ENCODE results near the gene VAMP3.

Gene VAMP3

DNA sequence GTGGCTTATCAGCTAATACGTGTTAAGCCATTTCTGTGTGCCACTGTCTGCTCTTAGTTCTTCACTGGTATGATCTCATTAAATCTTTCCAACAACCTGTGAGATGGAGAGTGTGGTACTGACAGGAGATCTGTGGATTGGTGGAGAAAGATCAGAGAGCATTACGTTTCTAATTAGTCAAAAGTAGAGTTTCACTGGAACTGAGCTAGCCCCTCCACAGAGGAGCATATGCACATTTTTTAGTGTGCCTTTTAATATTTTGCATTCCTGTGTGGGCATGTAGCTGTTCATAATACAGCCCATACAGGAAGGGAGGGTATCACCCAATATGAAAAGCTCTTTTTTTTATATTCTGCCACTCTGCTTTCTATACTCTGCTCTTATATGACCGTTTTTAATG is 50.2 kb downstream of the VAMP3 start:
- DNase-seq, result no peak

DNA sequence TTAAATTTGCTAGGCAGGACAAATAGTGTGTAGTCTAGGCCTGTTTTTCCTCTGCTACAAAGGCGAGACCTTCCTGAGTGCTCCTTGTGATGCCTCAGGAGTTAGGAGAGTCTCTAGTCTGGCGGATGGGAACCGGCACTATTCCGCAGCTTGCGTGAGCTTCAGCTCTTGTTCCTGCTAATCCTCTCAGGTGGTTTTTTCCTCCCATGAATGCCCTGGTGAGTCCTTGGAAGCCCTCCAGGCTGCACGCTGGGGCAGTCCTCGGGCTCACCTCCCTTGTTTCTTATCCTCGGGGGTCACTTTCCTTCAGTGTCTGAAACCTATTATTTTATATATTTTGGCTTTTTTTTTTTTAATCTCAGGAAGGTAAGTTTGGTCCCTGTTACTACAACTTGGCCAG is 53.6 kb downstream of the VAMP3 start:
- DNase-seq, result no peak

DNA sequence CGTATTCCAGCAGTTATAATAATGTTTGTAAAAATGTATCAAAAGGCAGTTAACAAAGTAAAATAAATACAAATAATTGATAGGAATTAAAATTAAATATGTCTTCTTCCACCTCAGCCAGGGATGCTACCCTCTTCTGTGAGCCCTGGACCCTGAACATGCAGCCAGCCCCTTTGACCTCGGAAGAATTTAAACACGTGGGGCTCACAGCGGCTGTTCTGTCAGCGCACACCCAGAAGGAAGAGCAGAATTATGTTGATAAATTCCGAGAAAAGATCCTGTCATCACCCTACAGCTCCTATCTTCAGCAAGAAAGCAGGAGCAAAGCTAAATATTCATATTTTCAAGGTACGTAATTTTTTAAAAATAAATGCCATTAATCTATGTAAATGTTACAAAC is 55.3 kb downstream of the VAMP3 start:
- DNase-seq, result no peak

DNA sequence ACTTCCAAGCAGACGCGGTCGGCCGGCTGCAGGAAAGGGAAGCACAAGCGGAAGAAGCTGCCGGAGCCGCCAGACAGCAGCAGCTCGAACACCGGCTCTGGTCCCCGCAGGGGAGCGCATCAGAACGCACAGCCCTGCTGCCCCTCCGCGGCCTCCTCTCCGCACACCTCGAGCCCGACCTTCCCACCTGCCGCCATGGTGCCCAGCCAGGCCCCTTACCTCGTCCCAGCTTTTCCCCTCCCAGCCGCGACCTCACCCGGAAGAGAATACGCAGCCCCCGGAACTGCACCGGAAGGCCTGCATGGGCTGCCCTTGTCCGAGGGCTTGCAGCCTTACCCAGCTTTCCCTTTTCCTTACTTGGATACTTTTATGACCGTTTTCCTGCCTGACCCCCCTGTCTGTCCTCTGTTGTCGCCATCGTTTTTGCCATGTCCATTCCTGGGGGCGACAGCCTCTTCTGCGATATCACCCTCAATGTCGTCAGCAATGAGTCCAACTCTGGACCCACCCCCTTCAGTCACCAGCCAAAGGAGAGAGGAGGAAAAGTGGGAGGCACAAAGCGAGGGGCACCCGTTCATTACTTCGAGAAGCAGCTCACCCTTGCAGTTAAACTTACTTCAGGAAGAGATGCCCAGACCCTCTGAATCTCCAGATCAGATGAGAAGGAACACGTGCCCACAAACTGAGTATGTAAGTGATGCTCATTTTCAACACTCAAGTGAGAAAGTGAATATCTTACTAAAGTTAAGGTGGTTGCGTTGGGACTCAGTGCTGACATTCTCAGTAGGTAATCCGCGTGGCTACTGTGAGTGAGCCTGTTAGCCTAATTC is 56.2 kb downstream of the VAMP3 start:
- peak in 1 of 2 donors; percentile 14 for DNase-seq

Data from CD4-positive, alpha-beta T cell treated with Interferon alpha-2 for 1 hour (primary cell).